ENCODE measurements around the gene CTSS. TPM values are rescaled to one million over a fixed set of nuclear protein-coding genes. Genes with fewer than 3 reads are reported as not detected.
"Not testable (repeated sequence)": the region's sequence is repeated elsewhere in the genome, so short reads cannot be mapped to it uniquely, and the experiment has no call there.

CTSS gene
- total RNA-seq, 2 experiments from 2014 or later, result 123 to 127 TPM

GRCh38 chr1:150718225-150718891 is 47.2 kb downstream of the CTSS start:
- no peak for DNase-seq
- POLR2A ChIA-PET, result no interaction called here
- Mint-ChIP-seq H3K9me3 (no peaks in the 10 kb centered on the region), H3K36me3 (ENCODE audit: low read depth) (no peaks in the 10 kb centered on the region), H3K27me3 (peaks cover 2% of the 10 kb centered on the region), H3K4me1 (no peaks in the 10 kb centered on the region), H3K4me3 (no peak overlapping the region), H3K27ac (no peak overlapping the region)
- CTCF ChIA-PET, result interaction anchor here (0.6 to 1.3 kb wide), 2 partner anchors 30 to 162 kb away, joined by 3 read pairs; no protein-coding TSS in a partner anchor

- H3K9me3 Mint-ChIP-seq; H3K27ac Mint-ChIP-seq; H3K27me3 Mint-ChIP-seq; DNase-seq; POLR2A ChIA-PET; H3K4me3 Mint-ChIP-seq; H3K4me1 Mint-ChIP-seq; H3K36me3 Mint-ChIP-seq (ENCODE audit: low read depth): not testable (repeated sequence)
- CTCF ChIA-PET, result interaction anchor here (1.2 kb wide), 1 partner anchor 12 kb away, joined by 3 read pairs; the partner anchor contains the start of gene GOLPH3L
These were observed 56.5 kb downstream of the CTSS start for GRCh38 chr1:150709031-150709430.

GRCh38 chr1:150708595-150708994 is 57.0 kb downstream of the CTSS start:
- no peak for DNase-seq
- ChIA-PET CTCF (interaction anchor here (1.2 kb wide), 1 partner anchor 12 kb away, joined by 3 read pairs; the partner anchor contains the start of gene GOLPH3L), POLR2A (no interaction called here)
- H3K9me3 Mint-ChIP-seq, result no peaks in the 10 kb centered on the region
- peaks cover 6% of the 10 kb centered on the region for H3K27me3 Mint-ChIP-seq
- no peak overlapping the region for H3K4me3 Mint-ChIP-seq
- H3K36me3 Mint-ChIP-seq (ENCODE audit: low read depth), result no peaks in the 10 kb centered on the region
- H3K4me1 Mint-ChIP-seq, result peaks cover 1% of the 10 kb centered on the region
- H3K27ac Mint-ChIP-seq, result no peak overlapping the region

GRCh38 chr1:150706091-150706490 is 59.5 kb downstream of the CTSS start:
- Mint-ChIP-seq H3K9me3 (no peaks in the 10 kb centered on the region), H3K36me3 (ENCODE audit: low read depth) (no peaks in the 10 kb centered on the region), H3K4me3 (no peak overlapping the region), H3K4me1 (peaks cover 1% of the 10 kb centered on the region), H3K27ac (no peak overlapping the region), H3K27me3 (peaks cover 13% of the 10 kb centered on the region)
- DNase-seq, result no peak
- CTCF ChIA-PET, result interaction anchor here (1.5 kb wide), 1 partner anchor 9 kb away, joined by 5 read pairs; the partner anchor contains the start of gene GOLPH3L
- POLR2A ChIA-PET, result interaction anchor here (0.5 kb wide), 1 partner anchor 68 kb away, joined by 3 read pairs; no protein-coding TSS in a partner anchor

GRCh38 chr1:150703427-150703826 is 62.2 kb downstream of the CTSS start:
- DNase-seq, result no peak
- no peaks in the 10 kb centered on the region for H3K9me3 Mint-ChIP-seq
- H3K4me1 Mint-ChIP-seq, result peaks cover 1% of the 10 kb centered on the region

GRCh38 chr1:150696995-150697927 is 68.3 kb downstream of the CTSS start, which contains the start of gene GOLPH3L:
GOLPH3L (minus strand) TSS chr1:150697154; CDS start chr1:150694838, 2,316 bp downstream.
- H3K36me3 Mint-ChIP-seq (ENCODE audit: low read depth), result peaks cover 18% of the 10 kb centered on the region
- peaks cover 12% of the 10 kb centered on the region for H3K27me3 Mint-ChIP-seq
- H3K4me3 Mint-ChIP-seq, result peak within 1 kb of the TSS; percentile 100
- no peaks in the 10 kb centered on the region for H3K9me3 Mint-ChIP-seq
- peak; percentile 93 for DNase-seq
- peaks cover 23% of the 10 kb centered on the region for H3K4me1 Mint-ChIP-seq
- ChIA-PET CTCF (interaction anchor here (0.5 to 2.4 kb wide), 21 partner anchors 9 to 405 kb away, joined by 3 to 17 read pairs (median 3); partner anchors contain the start of genes CERS2, ENSA, MCL1 and SETDB1), POLR2A (interaction anchor here (0.7 to 2.6 kb wide), 10 partner anchors 68 to 462 kb away, joined by 3 to 18 read pairs (median 4); partner anchors contain the start of genes CTSS, ENSA, MCL1 and TARS2)
- peak within 1 kb of the TSS; percentile 82 for H3K27ac Mint-ChIP-seq

More at GRCh38 chr1:150703427-150703826, 62.2 kb downstream of the CTSS start:
- no peak overlapping the region for H3K27ac Mint-ChIP-seq
- ChIA-PET POLR2A (no interaction called here), CTCF (no interaction called here)
- H3K27me3 Mint-ChIP-seq, result peaks cover 14% of the 10 kb centered on the region
- H3K36me3 Mint-ChIP-seq (ENCODE audit: low read depth), result no peaks in the 10 kb centered on the region
- no peak overlapping the region for H3K4me3 Mint-ChIP-seq

- POLR2A ChIA-PET, result interaction anchor here (1.0 to 2.6 kb wide), 7 partner anchors 67 to 277 kb away, joined by 3 to 18 read pairs (median 7); partner anchors contain the start of genes CTSS, ENSA, MCL1 and TARS2
- Mint-ChIP-seq H3K27ac (peak overlapping the region; percentile 82), H3K4me3 (peak overlapping the region; percentile 100), H3K27me3 (peaks cover 8% of the 10 kb centered on the region), H3K9me3 (no peaks in the 10 kb centered on the region), H3K36me3 (ENCODE audit: low read depth) (peaks cover 20% of the 10 kb centered on the region), H3K4me1 (peaks cover 23% of the 10 kb centered on the region)
- DNase-seq, result no peak
- CTCF ChIA-PET, result interaction anchor here (0.6 to 2.4 kb wide), 19 partner anchors 10 to 403 kb away, joined by 3 to 17 read pairs (median 3); partner anchors contain the start of genes CERS2, ENSA, MCL1 and SETDB1
These were observed 69.0 kb downstream of the CTSS start for GRCh38 chr1:150696590-150696989.

GRCh38 chr1:150696162-150696561 is 69.4 kb downstream of the CTSS start:
- Mint-ChIP-seq H3K9me3 (no peaks in the 10 kb centered on the region), H3K27ac (peak overlapping the region; percentile 23), H3K36me3 (ENCODE audit: low read depth) (peaks cover 23% of the 10 kb centered on the region), H3K4me1 (peaks cover 25% of the 10 kb centered on the region), H3K27me3 (peaks cover 6% of the 10 kb centered on the region), H3K4me3 (peak overlapping the region; percentile 100)
- CTCF ChIA-PET, result interaction anchor here (0.9 to 2.4 kb wide), 10 partner anchors 12 to 333 kb away, joined by 3 to 17 read pairs (median 4); partner anchors contain the start of gene ENSA
- POLR2A ChIA-PET, result interaction anchor here (1.0 to 2.6 kb wide), 7 partner anchors 67 to 278 kb away, joined by 3 to 18 read pairs (median 7); partner anchors contain the start of genes CTSS, ENSA, MCL1 and TARS2
- no peak for DNase-seq

- no peaks in the 10 kb centered on the region for H3K9me3 Mint-ChIP-seq
- H3K4me3 Mint-ChIP-seq, result no peak overlapping the region
- ChIA-PET POLR2A (interaction anchor here (2.6 kb wide), 1 partner anchor 66 kb away, joined by 18 read pairs; the partner anchor contains the start of gene ENSA), CTCF (interaction anchor here (1.8 to 2.4 kb wide), 2 partner anchors 118 to 227 kb away, joined by 7 to 13 read pairs; no protein-coding TSS in a partner anchor)
- H3K4me1 Mint-ChIP-seq, result peaks cover 25% of the 10 kb centered on the region
- H3K36me3 Mint-ChIP-seq (ENCODE audit: low read depth), result peaks cover 24% of the 10 kb centered on the region
- no peak for DNase-seq
- H3K27me3 Mint-ChIP-seq, result peaks cover 3% of the 10 kb centered on the region
- H3K27ac Mint-ChIP-seq, result no peak overlapping the region
These were observed 70.0 kb downstream of the CTSS start for GRCh38 chr1:150695561-150695960.

- H3K27ac Mint-ChIP-seq, result no peak overlapping the region
- no peaks in the 10 kb centered on the region for H3K9me3 Mint-ChIP-seq
- H3K4me3 Mint-ChIP-seq, result no peak overlapping the region
- no peaks in the 10 kb centered on the region for H3K27me3 Mint-ChIP-seq
- DNase-seq, result no peak
- peaks cover 27% of the 10 kb centered on the region for H3K4me1 Mint-ChIP-seq
- CTCF ChIA-PET, result interaction anchor here (1.0 kb wide), 1 partner anchor 132 kb away, joined by 4 read pairs; no protein-coding TSS in a partner anchor
- POLR2A ChIA-PET, result interaction anchor here (0.7 kb wide), 1 partner anchor 64 kb away, joined by 4 read pairs; no protein-coding TSS in a partner anchor
- peaks cover 37% of the 10 kb centered on the region for H3K36me3 Mint-ChIP-seq (ENCODE audit: low read depth)
These were observed 72.9 kb downstream of the CTSS start for GRCh38 chr1:150692720-150693119.

- Mint-ChIP-seq H3K4me1 (peaks cover 15% of the 10 kb centered on the region), H3K36me3 (ENCODE audit: low read depth) (peaks cover 36% of the 10 kb centered on the region), H3K4me3 (no peak overlapping the region), H3K9me3 (no peaks in the 10 kb centered on the region), H3K27ac (no peak overlapping the region), H3K27me3 (no peaks in the 10 kb centered on the region)
- no peak for DNase-seq
- ChIA-PET CTCF (no interaction called here), POLR2A (no interaction called here)
These were observed 76.8 kb downstream of the CTSS start for GRCh38 chr1:150688763-150689162.

GRCh38 chr1:150686275-150686674 is 79.3 kb downstream of the CTSS start:
- Mint-ChIP-seq H3K4me1 (peaks cover 15% of the 10 kb centered on the region), H3K36me3 (ENCODE audit: low read depth) (peaks cover 29% of the 10 kb centered on the region), H3K27me3 (no peaks in the 10 kb centered on the region), H3K9me3 (no peaks in the 10 kb centered on the region), H3K4me3 (no peak overlapping the region), H3K27ac (no peak overlapping the region)
- CTCF ChIA-PET, result interaction anchor here (1.1 kb wide), 1 partner anchor 11 kb away, joined by 3 read pairs; the partner anchor contains the start of gene GOLPH3L
- POLR2A ChIA-PET, result interaction anchor here (1.6 kb wide), 1 partner anchor 71 kb away, joined by 3 read pairs; no protein-coding TSS in a partner anchor
- no peak for DNase-seq
